WTC11 (cell line): Measurements from ENCODE around the gene CDCP1.

Experiments
- ATF2 ChIP-seq: sonication (generic); formaldehyde crosslinking; IDR thresholded peaks from 2 replicates; pipeline ENCODE4 v1.8.1; 2022; ENCODE audit warnings: low read depth, missing genetic modification reagents, borderline replicate concordance
- CTCF ChIP-seq: fragments of 200-600 bp; IDR thresholded peaks from 2 replicates; pipeline ENCODE4 v1.8.0; 2022; ENCODE audit warnings: antibody characterized with exemption
- ERG ChIP-seq: fragments of 250-450 bp; sonication (Bioruptor Pico); IDR thresholded peaks from 2 replicates; pipeline ENCODE4 v1.8.0; 2021; ENCODE audit warnings: mild to moderate bottlenecking
- ETV6 ChIP-seq: sonication (generic); formaldehyde crosslinking; IDR thresholded peaks from 2 replicates; pipeline ENCODE4 v1.8.1; 2022; ENCODE audit warnings: mild to moderate bottlenecking, missing genetic modification reagents
- FOXP4 ChIP-seq: sonication (generic); formaldehyde crosslinking; IDR thresholded peaks from 2 replicates; pipeline ENCODE4 v1.8.0; 2022; ENCODE audit warnings: mild to moderate bottlenecking, missing genetic modification reagents
- GTF2I ChIP-seq: fragments of 250-450 bp; sonication (Bioruptor Pico); conservative IDR thresholded peaks from 2 replicates; pipeline ENCODE4 v1.4.0; 2021; ENCODE audit warnings: mild to moderate bottlenecking
- IRF2 ChIP-seq: sonication (generic); formaldehyde crosslinking; IDR thresholded peaks from 2 replicates; pipeline ENCODE4 v1.8.0; 2022; ENCODE audit warnings: low read depth, missing genetic modification reagents, borderline replicate concordance
- NFE2L1 ChIP-seq: sonication (generic); formaldehyde crosslinking; IDR thresholded peaks from 2 replicates; pipeline ENCODE4 v1.8.1; 2023; ENCODE audit warnings: missing genetic modification reagents
- PREB ChIP-seq: sonication (generic); formaldehyde crosslinking; IDR thresholded peaks from 2 replicates; pipeline ENCODE4 v1.8.1; 2022; ENCODE audit warnings: mild to moderate bottlenecking, missing genetic modification reagents, moderate library complexity, borderline replicate concordance
- TF ChIP-seq, protein P1 (sequence below): sonication (generic); formaldehyde crosslinking; IDR thresholded peaks from 2 replicates; pipeline ENCODE4 v1.8.1; 2023; ENCODE audit warnings: mild to moderate bottlenecking, missing genetic modification reagents, borderline replicate concordance
- TF ChIP-seq, protein P2 (sequence below): sonication (generic); formaldehyde crosslinking; conservative IDR thresholded peaks from 2 replicates; pipeline ENCODE4 v1.8.1; 2023; ENCODE audit warnings: mild to moderate bottlenecking, low read depth, missing genetic modification reagents, moderate library complexity
- TF ChIP-seq, protein P3 (sequence below): sonication (generic); formaldehyde crosslinking; conservative IDR thresholded peaks from 2 replicates; pipeline ENCODE4 v1.8.1; 2022; ENCODE audit warnings: mild to moderate bottlenecking, missing genetic modification reagents

GRCh38 chr3:45187694-45188141, 41.5 kb upstream of the CDCP1 start:
- TF ChIP-seq IRF2 (CRISPR knock-in tag) (no peak), ETV6 (CRISPR knock-in tag) (no peak), CTCF (no peak), FOXP4 (CRISPR knock-in tag) (no peak), ATF2 (no peak), NFE2L1 (CRISPR knock-in tag) (no peak), ERG (CRISPR knock-in tag) (no peak), GTF2I (CRISPR knock-in tag) (no peak), PREB (CRISPR knock-in tag) (no peak)
- TF ChIP-seq, protein P1, sequence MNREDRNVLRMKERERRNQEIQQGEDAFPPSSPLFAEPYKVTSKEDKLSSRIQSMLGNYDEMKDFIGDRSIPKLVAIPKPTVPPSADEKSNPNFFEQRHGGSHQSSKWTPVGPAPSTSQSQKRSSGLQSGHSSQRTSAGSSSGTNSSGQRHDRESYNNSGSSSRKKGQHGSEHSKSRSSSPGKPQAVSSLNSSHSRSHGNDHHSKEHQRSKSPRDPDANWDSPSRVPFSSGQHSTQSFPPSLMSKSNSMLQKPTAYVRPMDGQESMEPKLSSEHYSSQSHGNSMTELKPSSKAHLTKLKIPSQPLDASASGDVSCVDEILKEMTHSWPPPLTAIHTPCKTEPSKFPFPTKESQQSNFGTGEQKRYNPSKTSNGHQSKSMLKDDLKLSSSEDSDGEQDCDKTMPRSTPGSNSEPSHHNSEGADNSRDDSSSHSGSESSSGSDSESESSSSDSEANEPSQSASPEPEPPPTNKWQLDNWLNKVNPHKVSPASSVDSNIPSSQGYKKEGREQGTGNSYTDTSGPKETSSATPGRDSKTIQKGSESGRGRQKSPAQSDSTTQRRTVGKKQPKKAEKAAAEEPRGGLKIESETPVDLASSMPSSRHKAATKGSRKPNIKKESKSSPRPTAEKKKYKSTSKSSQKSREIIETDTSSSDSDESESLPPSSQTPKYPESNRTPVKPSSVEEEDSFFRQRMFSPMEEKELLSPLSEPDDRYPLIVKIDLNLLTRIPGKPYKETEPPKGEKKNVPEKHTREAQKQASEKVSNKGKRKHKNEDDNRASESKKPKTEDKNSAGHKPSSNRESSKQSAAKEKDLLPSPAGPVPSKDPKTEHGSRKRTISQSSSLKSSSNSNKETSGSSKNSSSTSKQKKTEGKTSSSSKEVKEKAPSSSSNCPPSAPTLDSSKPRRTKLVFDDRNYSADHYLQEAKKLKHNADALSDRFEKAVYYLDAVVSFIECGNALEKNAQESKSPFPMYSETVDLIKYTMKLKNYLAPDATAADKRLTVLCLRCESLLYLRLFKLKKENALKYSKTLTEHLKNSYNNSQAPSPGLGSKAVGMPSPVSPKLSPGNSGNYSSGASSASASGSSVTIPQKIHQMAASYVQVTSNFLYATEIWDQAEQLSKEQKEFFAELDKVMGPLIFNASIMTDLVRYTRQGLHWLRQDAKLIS (CRISPR knock-in tag), result no peak
- TF ChIP-seq, protein P2, sequence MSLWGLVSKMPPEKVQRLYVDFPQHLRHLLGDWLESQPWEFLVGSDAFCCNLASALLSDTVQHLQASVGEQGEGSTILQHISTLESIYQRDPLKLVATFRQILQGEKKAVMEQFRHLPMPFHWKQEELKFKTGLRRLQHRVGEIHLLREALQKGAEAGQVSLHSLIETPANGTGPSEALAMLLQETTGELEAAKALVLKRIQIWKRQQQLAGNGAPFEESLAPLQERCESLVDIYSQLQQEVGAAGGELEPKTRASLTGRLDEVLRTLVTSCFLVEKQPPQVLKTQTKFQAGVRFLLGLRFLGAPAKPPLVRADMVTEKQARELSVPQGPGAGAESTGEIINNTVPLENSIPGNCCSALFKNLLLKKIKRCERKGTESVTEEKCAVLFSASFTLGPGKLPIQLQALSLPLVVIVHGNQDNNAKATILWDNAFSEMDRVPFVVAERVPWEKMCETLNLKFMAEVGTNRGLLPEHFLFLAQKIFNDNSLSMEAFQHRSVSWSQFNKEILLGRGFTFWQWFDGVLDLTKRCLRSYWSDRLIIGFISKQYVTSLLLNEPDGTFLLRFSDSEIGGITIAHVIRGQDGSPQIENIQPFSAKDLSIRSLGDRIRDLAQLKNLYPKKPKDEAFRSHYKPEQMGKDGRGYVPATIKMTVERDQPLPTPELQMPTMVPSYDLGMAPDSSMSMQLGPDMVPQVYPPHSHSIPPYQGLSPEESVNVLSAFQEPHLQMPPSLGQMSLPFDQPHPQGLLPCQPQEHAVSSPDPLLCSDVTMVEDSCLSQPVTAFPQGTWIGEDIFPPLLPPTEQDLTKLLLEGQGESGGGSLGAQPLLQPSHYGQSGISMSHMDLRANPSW (CRISPR knock-in tag), result no peak
- TF ChIP-seq, protein P3, sequence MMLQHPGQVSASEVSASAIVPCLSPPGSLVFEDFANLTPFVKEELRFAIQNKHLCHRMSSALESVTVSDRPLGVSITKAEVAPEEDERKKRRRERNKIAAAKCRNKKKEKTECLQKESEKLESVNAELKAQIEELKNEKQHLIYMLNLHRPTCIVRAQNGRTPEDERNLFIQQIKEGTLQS (CRISPR knock-in tag), result no peak
